ENCODE measurements around the gene VILL.

- TF ChIP-seq CTCF (IDR thresholded peaks at IDR 0.05): no peak
- no peak for TF ChIP-seq USF1 (IDR thresholded peaks at IDR 0.05; ENCODE audit: borderline replicate concordance, low read depth)
- TF ChIP-seq CHD2 (IDR thresholded peaks at IDR 0.05; ENCODE audit: low read length, partially characterized antibody): no peak
- TF ChIP-seq ZBTB33 (IDR thresholded peaks at IDR 0.05; ENCODE audit: borderline replicate concordance, low read depth): no peak
- TF ChIP-seq FOXJ3 (CRISPR knock-in tag; IDR thresholded peaks at IDR 0.05): no peak
- no peak for TF ChIP-seq NRF1 (IDR thresholded peaks at IDR 0.05; ENCODE audit: low read depth, low read length)
- TF ChIP-seq RAD21 (IDR thresholded peaks at IDR 0.05; ENCODE audit: low read length): no peak
- no peak for TF ChIP-seq RFX5 (IDR thresholded peaks at IDR 0.05; ENCODE audit: low read length)
- no peak for TF ChIP-seq MEF2A (IDR thresholded peaks at IDR 0.05; ENCODE audit: borderline replicate concordance, low read depth)
- TF ChIP-seq MAX (IDR thresholded peaks at IDR 0.05; ENCODE audit: low read depth): no peak
- TF ChIP-seq RCOR1 (IDR thresholded peaks at IDR 0.05; ENCODE audit: low read length): no peak
- TF ChIP-seq TEAD4 (IDR thresholded peaks at IDR 0.05; ENCODE audit: borderline replicate concordance, insufficient read depth): no peak
- no peak for TF ChIP-seq YY1 (IDR thresholded peaks at IDR 0.05; ENCODE audit: low read depth)
- no peak for TF ChIP-seq GABPA (IDR thresholded peaks at IDR 0.05; ENCODE audit: low read depth)
Observed at GRCh38 chr3:38030126-38031021, 39.8 kb downstream of the VILL start.

All from SK-N-SH (cell line).